Hepatocyte (in vitro differentiated cells): ENCODE data around the gene DNAAF1.

Source experiments
- EZH2 ChIP-seq: fragments of 200-600 bp; sonication (generic); IDR thresholded peaks from 2 replicates; pipeline ENCODE4 v1.6.1; 2016; ENCODE audit warnings: antibody characterized with exemption, mild to moderate bottlenecking, borderline replicate concordance
- EZH2phosphoT487 ChIP-seq: fragments of 200-600 bp; sonication (generic); IDR thresholded peaks from one replicate; pipeline ENCODE4 v1.6.1; 2018; ENCODE audit warnings: antibody characterized with exemption, mild to moderate bottlenecking, low read depth, moderate library complexity; ENCODE audit not compliant: unreplicated experiment, severe bottlenecking
- TF ChIP-seq, protein P1 (sequence below): fragments of 200-600 bp; sonication (generic); IDR thresholded peaks from 2 replicates; pipeline ENCODE4 v1.5.1; 2016; ENCODE audit warnings: antibody characterized with exemption, mild to moderate bottlenecking; ENCODE audit not compliant: poor library complexity

DNA sequence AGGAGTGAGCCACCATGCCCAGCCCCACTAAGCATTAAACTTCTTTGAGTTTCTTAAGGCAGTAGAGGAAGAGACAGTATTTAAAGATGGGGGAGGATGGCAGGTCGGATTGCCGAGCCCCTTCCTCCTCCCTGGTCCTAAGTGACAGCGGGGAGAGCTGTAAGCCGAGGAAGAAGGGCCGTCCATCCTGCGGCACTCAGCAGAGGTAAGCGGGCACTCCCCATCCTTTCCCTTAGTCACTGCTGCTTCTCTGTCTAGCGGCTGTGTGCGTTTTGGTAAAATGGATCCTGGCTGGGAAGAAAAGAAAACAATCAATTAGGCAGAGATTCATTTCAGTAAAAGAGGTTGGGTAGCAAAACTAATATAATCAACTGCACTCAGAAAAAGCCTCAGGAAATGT, 13.9 kb downstream of the DNAAF1 start:
- TF ChIP-seq, protein P1, sequence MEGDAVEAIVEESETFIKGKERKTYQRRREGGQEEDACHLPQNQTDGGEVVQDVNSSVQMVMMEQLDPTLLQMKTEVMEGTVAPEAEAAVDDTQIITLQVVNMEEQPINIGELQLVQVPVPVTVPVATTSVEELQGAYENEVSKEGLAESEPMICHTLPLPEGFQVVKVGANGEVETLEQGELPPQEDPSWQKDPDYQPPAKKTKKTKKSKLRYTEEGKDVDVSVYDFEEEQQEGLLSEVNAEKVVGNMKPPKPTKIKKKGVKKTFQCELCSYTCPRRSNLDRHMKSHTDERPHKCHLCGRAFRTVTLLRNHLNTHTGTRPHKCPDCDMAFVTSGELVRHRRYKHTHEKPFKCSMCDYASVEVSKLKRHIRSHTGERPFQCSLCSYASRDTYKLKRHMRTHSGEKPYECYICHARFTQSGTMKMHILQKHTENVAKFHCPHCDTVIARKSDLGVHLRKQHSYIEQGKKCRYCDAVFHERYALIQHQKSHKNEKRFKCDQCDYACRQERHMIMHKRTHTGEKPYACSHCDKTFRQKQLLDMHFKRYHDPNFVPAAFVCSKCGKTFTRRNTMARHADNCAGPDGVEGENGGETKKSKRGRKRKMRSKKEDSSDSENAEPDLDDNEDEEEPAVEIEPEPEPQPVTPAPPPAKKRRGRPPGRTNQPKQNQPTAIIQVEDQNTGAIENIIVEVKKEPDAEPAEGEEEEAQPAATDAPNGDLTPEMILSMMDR: no peak
- TF ChIP-seq EZH2phosphoT487 (no peak), EZH2 (no peak)
